HAP-1 (cell line): ENCODE results near the gene WDR26.

Experiments
- DNase-seq, 2 experiments: peaks; one replicate each; pipeline ENCODE4 v3.0.0-alpha.2; 2016 to 2020; ENCODE audit warnings: low spot score in 2 of 2
- H3K27me3 ChIP-seq: fragments of 250-450 bp; sonication (Bioruptor Pico); 2 replicates; pipeline ENCODE4 v1.5.1; 2020; ENCODE audit warnings: low read depth, mild to moderate bottlenecking, moderate library complexity
- H3K36me3 ChIP-seq: fragments of 250-450 bp; sonication (Bioruptor Pico); replicated peaks from 2 replicates; pipeline ENCODE4 v1.5.1; 2020; ENCODE audit warnings: mild to moderate bottlenecking
- H3K4me1 ChIP-seq: fragments of 250-450 bp; sonication (Bioruptor Pico); 2 replicates; pipeline ENCODE4 v1.5.1; 2020; ENCODE audit warnings: mild to moderate bottlenecking
- H3K4me3 ChIP-seq: fragments of 250-450 bp; sonication (Bioruptor Pico); 2 replicates; pipeline ENCODE4 v1.5.1; 2020; ENCODE audit warnings: mild to moderate bottlenecking, moderate library complexity
- H3K9me3 ChIP-seq: fragments of 250-450 bp; sonication (Bioruptor Pico); 2 replicates; pipeline ENCODE4 v1.5.1; 2020; ENCODE audit warnings: mild to moderate bottlenecking, moderate library complexity
- in situ Hi-C: fragments of 300-500 bp; cut with MboI; formaldehyde crosslinking; loops from 3 replicates; pipeline ENCODE4 v1.14.3; 2020; ENCODE audit warnings: low sequenced_read_pairs, inconsistent platforms, mixed read lengths

The WDR26 gene

GRCh38 chr1:224339442-224340033 is 95.1 kb downstream of the WDR26 start:
- Histone ChIP-seq H3K4me3 (no peak overlapping the region), H3K4me1 (peaks cover 20% of the 10 kb centered on the region), H3K9me3 (peaks cover 9% of the 10 kb centered on the region), H3K27me3 (no peaks in the 10 kb centered on the region), H3K36me3 (no peaks in the 10 kb centered on the region)
- in situ Hi-C loops: loop anchor here (10.0 to 25.0 kb wide), 2 partner anchors 225 to 527 kb away; partner anchors contain the start of gene FBXO28
- no peak for DNase-seq

GRCh38 chr1:224338150-224338838 is 96.3 kb downstream of the WDR26 start:
- Histone ChIP-seq H3K9me3 (no peaks in the 10 kb centered on the region; the same call in none of the 2 replicates), H3K36me3 (no peaks in the 10 kb centered on the region), H3K4me3 (no peak overlapping the region), H3K27me3 (no peaks in the 10 kb centered on the region), H3K4me1 (peaks cover 20% of the 10 kb centered on the region)
- in situ Hi-C loops: loop anchor here (10.0 to 25.0 kb wide), 2 partner anchors 223 to 526 kb away; partner anchors contain the start of gene FBXO28
- no peak for DNase-seq
